ENCODE results near the gene FBXO8.
"Not testable (repeated sequence)": the region's sequence is repeated elsewhere in the genome, so short reads cannot be mapped to it uniquely, and the experiment has no call there.

FBXO8 gene

DNA sequence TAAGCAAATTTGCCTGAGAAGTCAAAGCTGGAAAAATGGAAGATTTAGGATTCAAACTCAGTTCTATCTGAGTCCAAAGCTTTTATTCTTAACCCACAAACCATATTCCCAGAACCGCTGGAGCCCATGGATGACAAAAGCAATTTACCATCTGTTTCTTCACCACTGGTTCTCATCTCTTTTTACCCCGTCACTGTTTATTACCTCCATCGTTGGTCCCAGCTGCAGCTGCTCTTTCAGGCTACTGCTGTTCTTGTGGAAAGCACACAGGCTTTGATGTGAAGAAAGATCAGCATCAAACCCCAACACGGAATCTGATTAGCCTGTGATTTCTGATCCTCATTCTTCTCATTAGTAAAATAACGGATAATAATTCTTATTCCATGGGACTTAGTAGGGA, 9.5 kb downstream of the FBXO8 start:
- DNase-seq, result no peak
- no peaks in the 10 kb centered on the region for H3K27me3 ChIP-seq (replicated peaks)
- no peak overlapping the region for H3K4me3 ChIP-seq (ENCODE audit: low read depth, low read length)
- no peak overlapping the region for H3K27ac ChIP-seq
- H3K36me3 ChIP-seq (replicated peaks), result no peaks in the 10 kb centered on the region
- TF ChIP-seq, protein P1, sequence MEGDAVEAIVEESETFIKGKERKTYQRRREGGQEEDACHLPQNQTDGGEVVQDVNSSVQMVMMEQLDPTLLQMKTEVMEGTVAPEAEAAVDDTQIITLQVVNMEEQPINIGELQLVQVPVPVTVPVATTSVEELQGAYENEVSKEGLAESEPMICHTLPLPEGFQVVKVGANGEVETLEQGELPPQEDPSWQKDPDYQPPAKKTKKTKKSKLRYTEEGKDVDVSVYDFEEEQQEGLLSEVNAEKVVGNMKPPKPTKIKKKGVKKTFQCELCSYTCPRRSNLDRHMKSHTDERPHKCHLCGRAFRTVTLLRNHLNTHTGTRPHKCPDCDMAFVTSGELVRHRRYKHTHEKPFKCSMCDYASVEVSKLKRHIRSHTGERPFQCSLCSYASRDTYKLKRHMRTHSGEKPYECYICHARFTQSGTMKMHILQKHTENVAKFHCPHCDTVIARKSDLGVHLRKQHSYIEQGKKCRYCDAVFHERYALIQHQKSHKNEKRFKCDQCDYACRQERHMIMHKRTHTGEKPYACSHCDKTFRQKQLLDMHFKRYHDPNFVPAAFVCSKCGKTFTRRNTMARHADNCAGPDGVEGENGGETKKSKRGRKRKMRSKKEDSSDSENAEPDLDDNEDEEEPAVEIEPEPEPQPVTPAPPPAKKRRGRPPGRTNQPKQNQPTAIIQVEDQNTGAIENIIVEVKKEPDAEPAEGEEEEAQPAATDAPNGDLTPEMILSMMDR (IDR thresholded peaks at IDR 0.05; ENCODE audit: low read depth, low read length, missing control alignments), result no peak
- in situ Hi-C loops (cut with HindIII; ENCODE audit: low pct_ligation_motif_present, low sequenced_read_pairs), result no loop called here

DNA sequence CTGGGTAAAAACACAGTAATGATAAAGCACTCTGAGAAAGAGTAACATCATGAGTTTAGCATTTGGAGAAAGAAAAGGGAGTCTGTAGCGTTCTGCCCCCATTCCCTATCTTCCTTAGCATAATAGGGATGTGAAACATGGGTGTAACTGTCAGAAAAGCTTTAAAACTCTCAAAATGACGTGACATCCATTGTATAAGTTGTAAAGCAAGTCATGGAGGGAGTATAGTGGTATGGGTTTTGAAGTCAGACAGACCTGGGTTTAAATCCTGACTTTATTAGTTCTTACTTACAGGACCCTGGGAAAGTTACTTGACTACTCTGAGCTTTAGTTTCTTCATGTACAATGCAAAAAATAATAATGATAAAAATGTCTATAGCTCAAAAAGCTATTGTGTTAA, 17.1 kb downstream of the FBXO8 start:
- TF ChIP-seq, protein P1 (IDR thresholded peaks at IDR 0.05; ENCODE audit: low read depth, low read length, missing control alignments), result no peak
- no peak for DNase-seq
- no peaks in the 10 kb centered on the region for H3K36me3 ChIP-seq (replicated peaks)

DNA sequence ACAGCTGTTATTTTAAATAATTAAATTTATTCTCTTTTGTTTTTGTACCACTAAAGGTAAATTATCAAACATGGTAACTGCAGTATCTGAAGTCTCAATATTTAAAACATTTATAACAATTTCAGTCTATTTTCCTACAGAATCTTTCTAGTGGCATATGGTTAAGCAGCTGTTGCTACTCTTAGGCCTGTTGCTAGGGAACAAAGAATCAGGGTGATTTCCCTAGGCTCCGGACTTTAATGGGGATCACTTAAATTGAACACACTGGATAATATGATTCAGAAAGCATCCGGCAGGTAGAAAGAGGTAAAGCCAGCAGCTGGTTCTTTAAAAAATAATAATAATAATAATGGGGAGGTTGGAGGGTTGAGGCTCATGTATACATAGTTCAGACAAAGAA, 17.6 kb downstream of the FBXO8 start:
- in situ Hi-C loops (cut with HindIII; ENCODE audit: low pct_ligation_motif_present, low sequenced_read_pairs), result no loop called here
- Histone ChIP-seq H3K27me3 (replicated peaks) (no peaks in the 10 kb centered on the region), H3K36me3 (replicated peaks) (no peaks in the 10 kb centered on the region), H3K4me3 (ENCODE audit: low read depth, low read length) (no peak overlapping the region), H3K27ac (no peak overlapping the region)
- TF ChIP-seq, protein P1 (IDR thresholded peaks at IDR 0.05; ENCODE audit: low read depth, low read length, missing control alignments), result no peak
- no peak for DNase-seq

More for the DNA sequence above, 17.1 kb downstream of the FBXO8 start:
- H3K27me3 ChIP-seq (replicated peaks), result no peaks in the 10 kb centered on the region
- H3K4me3 ChIP-seq (ENCODE audit: low read depth, low read length), result no peak overlapping the region
- no peak overlapping the region for H3K27ac ChIP-seq
- in situ Hi-C loops (cut with HindIII; ENCODE audit: low pct_ligation_motif_present, low sequenced_read_pairs), result no loop called here

DNA sequence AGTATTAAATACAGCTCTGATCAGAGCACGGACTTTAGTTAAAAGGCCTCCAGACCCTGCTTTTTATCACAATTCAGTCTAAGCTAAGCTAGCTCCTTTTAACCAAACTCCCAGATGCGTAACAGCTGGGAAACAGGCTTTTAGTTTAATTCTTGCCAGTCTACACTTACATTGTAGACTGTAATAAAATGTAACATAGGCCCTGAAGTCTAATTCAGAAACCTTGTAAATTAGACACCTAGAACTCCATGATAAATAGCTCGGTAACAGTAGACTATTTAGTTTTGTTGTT, 20.1 kb downstream of the FBXO8 start:
- no peaks in the 10 kb centered on the region for H3K27me3 ChIP-seq (replicated peaks)
- no peak for DNase-seq
- H3K4me3 ChIP-seq (ENCODE audit: low read depth, low read length), result no peak overlapping the region
- TF ChIP-seq, protein P1 (IDR thresholded peaks at IDR 0.05; ENCODE audit: low read depth, low read length, missing control alignments), result no peak
- no peak overlapping the region for H3K27ac ChIP-seq
- no peaks in the 10 kb centered on the region for H3K36me3 ChIP-seq (replicated peaks)
- in situ Hi-C loops (cut with HindIII; ENCODE audit: low pct_ligation_motif_present, low sequenced_read_pairs), result no loop called here

DNA sequence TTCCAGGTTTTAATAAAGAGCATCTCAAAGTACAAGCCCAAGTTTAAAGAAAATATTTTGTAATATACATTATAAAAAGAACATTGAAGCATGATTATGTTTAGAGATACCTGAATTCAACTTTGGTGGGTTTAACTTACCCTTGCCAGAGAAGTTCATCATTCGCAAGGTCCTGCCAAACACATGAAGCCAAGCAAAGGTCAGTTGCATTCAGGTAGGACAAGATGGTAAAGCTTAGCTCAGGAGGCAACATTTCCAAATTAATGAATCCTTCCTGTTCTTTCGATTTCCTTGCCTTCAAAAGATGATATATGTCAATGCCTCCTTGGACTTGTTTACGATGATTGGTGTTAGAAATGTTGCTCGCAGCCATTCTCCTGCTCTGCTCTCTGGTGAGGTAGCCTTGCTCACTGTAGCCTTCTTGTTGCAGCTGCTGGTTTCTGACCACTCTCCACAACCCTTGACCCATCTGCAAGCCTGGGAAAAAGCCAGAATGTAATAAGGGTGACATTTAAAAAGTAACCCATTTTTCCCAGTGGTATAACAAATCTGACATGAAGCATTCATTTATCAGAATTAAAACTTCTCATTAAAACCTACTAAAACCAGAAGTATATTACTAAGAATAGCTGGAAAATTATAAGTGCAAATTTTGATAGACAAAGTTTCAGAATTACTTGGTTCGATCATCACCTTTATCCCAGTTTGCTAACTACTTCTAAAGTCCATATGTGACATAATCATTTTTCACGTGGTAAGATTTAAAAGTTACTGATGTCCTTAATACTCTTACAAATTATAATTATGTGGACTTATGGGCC, 20.6 kb downstream of the FBXO8 start:
- in situ Hi-C loops (cut with HindIII; ENCODE audit: low pct_ligation_motif_present, low sequenced_read_pairs), result no loop called here
- TF ChIP-seq, protein P1 (IDR thresholded peaks at IDR 0.05; ENCODE audit: low read depth, low read length, missing control alignments), result no peak
- no peaks in the 10 kb centered on the region for H3K36me3 ChIP-seq (replicated peaks)
- no peak overlapping the region for H3K4me3 ChIP-seq (ENCODE audit: low read depth, low read length)
- H3K27ac ChIP-seq, result no peak overlapping the region
- H3K27me3 ChIP-seq (replicated peaks), result no peaks in the 10 kb centered on the region
- DNase-seq, result no peak

DNA sequence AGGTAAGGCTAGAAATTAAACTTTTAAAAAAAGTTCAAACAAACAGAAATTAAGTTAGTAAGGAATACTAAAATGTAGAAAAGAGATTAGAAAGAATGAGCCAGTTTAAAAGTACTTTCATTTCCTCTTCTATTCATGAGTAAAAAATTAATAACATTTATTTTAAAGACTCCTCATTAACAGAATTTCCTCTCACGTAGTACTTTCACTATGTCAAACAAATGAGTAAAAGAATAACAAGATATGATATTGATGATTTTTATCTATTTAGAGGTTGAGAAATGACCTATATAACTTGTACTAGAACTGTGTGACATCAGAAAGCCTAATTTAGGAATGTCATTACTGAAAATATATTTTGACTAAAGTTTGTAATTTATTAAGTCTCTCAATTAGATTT, 22.0 kb downstream of the FBXO8 start:
- H3K36me3 ChIP-seq (replicated peaks); in situ Hi-C loops (cut with HindIII; ENCODE audit: low pct_ligation_motif_present, low sequenced_read_pairs); H3K27ac ChIP-seq: not testable (repeated sequence)

More for the DNA sequence above, 22.0 kb downstream of the FBXO8 start:
- not testable (repeated sequence) for H3K4me3 ChIP-seq (ENCODE audit: low read depth, low read length); H3K27me3 ChIP-seq (replicated peaks); DNase-seq

Data from brain microvascular endothelial cell (primary cell).